Measurements from ENCODE around the gene C4orf50.

GRCh38 chr4:6041800-6042199 lies 23.6 kb upstream of the C4orf50 start:
- no peak for TF ChIP-seq PKNOX1 (IDR thresholded peaks at IDR 0.05)
- no peak for TF ChIP-seq ARNT (IDR thresholded peaks at IDR 0.05)
- no peak for TF ChIP-seq FOXM1 (IDR thresholded peaks at IDR 0.05; ENCODE audit: borderline replicate concordance)
- no peak for TF ChIP-seq FOXK2 (IDR thresholded peaks at IDR 0.05)
- TF ChIP-seq CTBP1 (IDR thresholded peaks at IDR 0.05; ENCODE audit: borderline replicate concordance): no peak
- no peak for TF ChIP-seq ELF4 (IDR thresholded peaks at IDR 0.05)
- no peak for TF ChIP-seq L3MBTL2 (conservative IDR thresholded peaks at IDR 0.05)
- TF ChIP-seq SP1 (IDR thresholded peaks at IDR 0.05): no peak
- TF ChIP-seq BHLHE40 (IDR thresholded peaks at IDR 0.05; ENCODE audit: borderline replicate concordance): no peak
- no peak for TF ChIP-seq HDGF (IDR thresholded peaks at IDR 0.05; ENCODE audit: borderline replicate concordance)
